Right cardiac atrium (tissue), 5 donors: ENCODE measurements around the gene BECN2. TPM values are rescaled to one million over a fixed set of nuclear protein-coding genes. Genes with fewer than 3 reads are reported as not detected.

ENCODE experiments used
- ATAC-seq, 2 donors: fragments of 200-7000 bp; cut with Tn5 transposase; one replicate each; pipeline versions ENCODE4 v1.8.0 to v1.9.1; 2020; ENCODE audit warnings: moderate library complexity in 2 of 2, mild to moderate bottlenecking in 1 of 2
- DNase-seq, 3 donors: peaks; one replicate each; pipeline ENCODE4 v3.0.0-alpha.2; 2020
- H3K27ac ChIP-seq: one replicate; pipeline ENCODE4 v1.5.1; 2013; ENCODE audit warnings: mild to moderate bottlenecking, low read length, control low read depth, moderate library complexity
- H3K27me3 ChIP-seq: one replicate; pipeline ENCODE4 v1.6.1; 2013; ENCODE audit not compliant: control insufficient read depth, insufficient read depth
- H3K4me1 ChIP-seq: one replicate; pipeline ENCODE4 v1.6.1; 2013; ENCODE audit warnings: low read length; ENCODE audit not compliant: control insufficient read depth, insufficient read depth
- H3K4me3 ChIP-seq: one replicate; pipeline ENCODE4 v1.5.1; 2013; ENCODE audit warnings: low read length, control low read depth
- H3K9me3 ChIP-seq: one replicate; pipeline ENCODE4 v1.6.1; 2013; ENCODE audit warnings: low read length; ENCODE audit not compliant: control insufficient read depth
- WGBS: extraction: QIAGEN DNeasy Blood & Tissue Kit; methylation state at CpG from one replicate; pipeline ENCODE4 v1.1.7; 2013; 5-methylcytosine and 5-hydroxymethylcytosine counted together
- intact Hi-C, 4 donors: fragments of 100-400 bp; cut with DNase I; formaldehyde crosslinking; loops; one replicate each; pipeline versions ENCODE4 v1.11.0 to v1.14.0; 2022 to 2023
- polyA plus RNA-seq: library from polyadenylated mRNA; stranded (reverse); fragments of 200-250 nt; gene quantifications from one replicate; pipeline ENCODE4 v1.2.3, GENCODE V29; 2013
- total RNA-seq, 4 donors: library from RNA; stranded (reverse); fragmentation: NEBNext Ultra II Directional; extraction: Animal tissue kit (Norgen Biotek cat#: 25700); gene quantifications; one replicate each; pipeline ENCODE4 v1.2.1, GENCODE V29; 2021
- donor health status: healthy with polysubstance abuse.
- donor health status: DM: no; HTN: yes; CAD: no.
- donor health status: DM: no; HTN: no; CAD: no.
- donor health status: DM: no; HTN: yes; CAD: no; lungs with severe emphysema.
- donor health status: DM: yes; HTN: yes; CAD: no.

Gene BECN2
- total and polyA plus RNA-seq, 5 donors = not detected

DNA sequence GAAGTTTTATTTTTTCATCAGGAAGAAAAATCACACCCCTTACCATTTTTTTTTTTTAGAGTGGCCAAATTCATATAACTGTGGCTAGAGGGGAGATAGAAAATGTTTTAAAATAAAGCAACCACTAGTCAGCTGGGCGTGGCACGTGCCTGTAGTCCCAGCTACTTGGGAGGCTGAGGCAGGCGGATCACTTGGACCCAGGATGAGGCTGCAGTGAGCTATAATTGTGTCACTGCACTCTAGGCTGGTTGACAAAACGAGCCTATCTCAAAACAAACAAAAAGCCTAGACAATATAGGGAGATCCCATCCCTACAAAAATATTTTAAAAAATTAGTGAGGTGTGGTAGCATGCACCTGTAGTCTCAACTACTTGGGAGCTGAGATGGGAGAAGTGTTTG, 14.8 kb upstream of the BECN2 start:
- Histone ChIP-seq H3K27me3 (no peaks in the 10 kb centered on the region), H3K9me3 (no peaks in the 10 kb centered on the region), H3K4me1 (no peaks in the 10 kb centered on the region), H3K4me3 (no peak overlapping the region), H3K27ac (no peak overlapping the region)
- DNase-seq (no peak), ATAC-seq (no peak)
- intact Hi-C loops = no loop called here
- WGBS = 77% methylated on average over 4 of the region's 4 CpGs

DNA sequence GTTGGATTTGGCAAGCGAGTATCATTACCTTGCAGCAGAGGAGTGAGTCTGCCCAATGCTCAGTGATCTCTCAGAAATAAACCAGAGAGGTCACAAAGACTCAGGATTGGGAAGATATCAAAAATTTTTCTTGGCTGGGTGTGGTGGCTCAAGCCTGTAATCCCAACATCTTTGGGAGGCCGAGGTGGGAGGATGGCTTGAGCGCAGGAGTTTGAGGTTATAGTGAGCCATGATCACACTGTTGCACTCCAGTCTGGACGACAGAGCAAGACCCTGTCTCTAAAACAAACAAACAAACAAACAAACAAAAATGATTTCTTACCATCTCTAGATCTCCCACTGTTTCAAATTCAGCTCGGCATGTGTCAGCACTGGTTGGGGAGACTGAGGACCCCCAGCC, 13.3 kb upstream of the BECN2 start:
- 81% methylated on average over 5 of the region's 5 CpGs for WGBS
- Histone ChIP-seq H3K27ac (no peak overlapping the region), H3K27me3 (no peaks in the 10 kb centered on the region), H3K4me3 (no peak overlapping the region), H3K9me3 (no peaks in the 10 kb centered on the region), H3K4me1 (no peaks in the 10 kb centered on the region)
- ATAC-seq = no peak
- no peak for DNase-seq
- intact Hi-C loops = no loop called here

DNA sequence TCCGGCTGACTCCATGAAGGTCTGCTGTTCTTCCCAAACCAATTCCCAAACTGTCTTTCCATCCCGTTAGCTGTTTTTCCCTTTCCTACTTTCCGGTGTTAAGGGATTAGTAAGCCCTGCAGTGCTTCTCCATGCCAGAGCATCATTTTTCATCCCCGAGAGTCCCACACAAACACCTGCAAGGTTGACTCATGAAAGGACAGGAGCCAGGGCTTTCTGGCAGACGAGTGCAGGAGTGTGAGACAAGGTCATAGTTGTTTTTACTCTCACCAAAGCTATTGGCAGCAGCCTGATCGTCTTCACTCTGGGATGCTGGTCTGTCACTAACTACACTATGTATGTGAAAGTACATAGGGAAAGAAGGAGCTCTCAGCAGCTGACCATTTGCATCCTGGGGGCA, 10.2 kb upstream of the BECN2 start:
- intact Hi-C loops = no loop called here
- 72% methylated on average over 6 of the region's 6 CpGs for WGBS
- H3K27me3 ChIP-seq = no peaks in the 10 kb centered on the region
- no peak overlapping the region for H3K4me3 ChIP-seq
- ATAC-seq = no peak
- H3K4me1 ChIP-seq = no peaks in the 10 kb centered on the region
- no peaks in the 10 kb centered on the region for H3K9me3 ChIP-seq
- no peak overlapping the region for H3K27ac ChIP-seq
- no peak for DNase-seq

DNA sequence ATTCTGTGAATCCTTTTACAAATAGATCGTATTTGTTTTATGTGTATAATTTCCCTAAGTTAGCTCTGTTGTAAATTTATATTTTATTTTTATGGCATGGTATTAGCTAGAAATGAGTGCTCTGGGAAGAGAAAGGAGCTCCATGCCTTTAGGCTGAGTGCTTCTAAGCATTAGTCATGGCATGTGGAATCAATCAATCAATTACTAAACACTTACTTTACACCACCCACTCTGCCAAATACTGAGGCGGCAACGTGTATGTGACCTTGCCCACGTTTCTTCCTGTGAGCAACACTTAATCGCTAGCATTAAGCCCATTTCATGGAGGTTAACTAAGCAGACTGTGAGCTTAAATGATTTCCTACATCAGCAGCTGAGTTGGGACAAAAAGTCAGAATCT, 7.2 kb upstream of the BECN2 start:
- 64% methylated on average over 5 of the region's 5 CpGs for WGBS
- H3K27me3 ChIP-seq = no peaks in the 10 kb centered on the region
- no peak for DNase-seq
- H3K27ac ChIP-seq = no peak overlapping the region
- H3K4me3 ChIP-seq = no peak overlapping the region
- intact Hi-C loops = no loop called here
- no peaks in the 10 kb centered on the region for H3K4me1 ChIP-seq
- no peaks in the 10 kb centered on the region for H3K9me3 ChIP-seq
- no peak for ATAC-seq

DNA sequence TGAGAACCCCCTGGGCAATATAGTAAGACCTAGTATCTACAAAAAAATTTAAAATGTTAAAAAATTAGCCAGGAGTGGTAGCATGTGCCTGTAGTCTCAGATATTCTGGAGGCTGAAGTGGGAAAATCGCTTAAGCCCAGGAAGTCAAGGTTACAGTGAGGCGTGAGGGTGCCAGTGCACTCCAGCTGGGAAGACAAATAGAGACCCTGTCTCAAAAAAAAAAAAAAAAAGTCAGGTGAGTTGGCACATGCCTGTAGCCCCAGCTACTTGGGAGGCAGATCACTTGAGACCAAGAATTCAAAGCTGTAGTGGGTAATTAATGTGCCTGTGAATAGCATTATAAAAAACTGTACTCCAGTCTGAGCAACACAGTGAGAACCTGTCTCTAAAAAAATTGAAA, 4.6 kb downstream of the BECN2 start:
- intact Hi-C loops = no loop called here
- 59% methylated on average over 2 of the region's 2 CpGs for WGBS
- H3K4me3 ChIP-seq = no peak overlapping the region
- H3K27me3 ChIP-seq = no peaks in the 10 kb centered on the region
- no peak overlapping the region for H3K27ac ChIP-seq
- H3K9me3 ChIP-seq = no peaks in the 10 kb centered on the region
- DNase-seq (no peak), ATAC-seq (no peak)
- no peaks in the 10 kb centered on the region for H3K4me1 ChIP-seq

DNA sequence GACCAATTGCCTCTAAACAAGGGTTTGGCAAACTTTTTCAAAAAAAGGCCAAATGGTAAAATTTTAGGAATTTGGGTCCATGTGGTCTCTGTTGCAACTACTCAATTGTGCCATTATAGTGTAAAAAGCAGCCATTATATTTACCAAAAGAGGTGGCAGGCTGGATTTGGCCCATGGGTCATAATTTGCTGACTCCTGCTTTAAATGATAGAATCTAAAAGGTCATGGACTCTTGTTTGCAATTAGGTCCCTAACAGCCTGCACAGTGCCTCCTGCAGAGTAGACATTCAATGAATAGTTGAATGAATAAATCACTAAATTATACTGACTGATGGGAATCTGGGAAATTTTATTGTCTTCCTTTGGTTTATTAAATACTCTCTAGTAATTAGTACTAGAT, 6.2 kb downstream of the BECN2 start:
- no peak overlapping the region for H3K27ac ChIP-seq
- no peak overlapping the region for H3K4me3 ChIP-seq
- no peaks in the 10 kb centered on the region for H3K9me3 ChIP-seq
- ATAC-seq = no peak
- no peak for DNase-seq
- H3K27me3 ChIP-seq = no peaks in the 10 kb centered on the region
- H3K4me1 ChIP-seq = no peaks in the 10 kb centered on the region
- intact Hi-C loops = no loop called here

DNA sequence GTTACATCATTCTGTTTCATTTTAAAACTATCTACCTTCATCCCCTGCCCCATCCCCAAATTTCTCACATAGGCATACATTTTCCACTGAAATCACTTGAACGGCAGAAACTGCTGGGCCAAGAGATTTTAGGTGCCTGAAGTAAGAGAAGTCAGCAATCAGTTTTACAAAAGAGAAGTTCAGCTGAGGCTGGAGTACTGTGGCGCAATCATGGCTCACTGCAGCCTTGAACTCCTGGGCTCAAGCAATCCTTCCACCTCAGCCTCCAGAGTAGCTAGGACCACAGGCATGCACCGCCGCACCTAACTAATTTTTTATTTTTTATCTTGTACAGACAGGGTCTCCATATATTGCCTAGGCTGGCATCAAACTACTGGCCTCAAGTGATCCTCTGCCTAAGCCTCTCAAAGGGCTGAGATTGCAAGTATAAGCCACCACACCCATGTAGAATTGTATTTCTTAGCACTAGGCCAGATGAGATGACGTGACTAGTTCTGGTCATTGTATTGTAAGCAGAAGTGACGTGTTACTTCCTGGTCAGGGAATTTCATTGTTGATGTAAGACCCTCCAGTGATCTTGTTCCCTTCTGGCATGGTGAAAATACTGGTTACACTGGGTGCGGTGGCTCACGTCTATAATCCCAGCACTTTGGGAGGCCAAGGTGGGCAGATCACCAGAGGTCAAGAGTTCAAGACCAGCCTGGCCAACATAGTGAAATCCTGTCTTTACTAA, 7.1 kb downstream of the BECN2 start:
- ATAC-seq = peak; percentile 73 to 98
- WGBS = 68% methylated on average over 8 of the region's 8 CpGs
- H3K4me3 ChIP-seq = no peak overlapping the region
- intact Hi-C loops = no loop called here
- H3K4me1 ChIP-seq = no peaks in the 10 kb centered on the region
- no peak overlapping the region for H3K27ac ChIP-seq
- H3K9me3 ChIP-seq = no peaks in the 10 kb centered on the region
- peak in 2 of 3 donors; percentile 28 to 61 for DNase-seq
- no peaks in the 10 kb centered on the region for H3K27me3 ChIP-seq

DNA sequence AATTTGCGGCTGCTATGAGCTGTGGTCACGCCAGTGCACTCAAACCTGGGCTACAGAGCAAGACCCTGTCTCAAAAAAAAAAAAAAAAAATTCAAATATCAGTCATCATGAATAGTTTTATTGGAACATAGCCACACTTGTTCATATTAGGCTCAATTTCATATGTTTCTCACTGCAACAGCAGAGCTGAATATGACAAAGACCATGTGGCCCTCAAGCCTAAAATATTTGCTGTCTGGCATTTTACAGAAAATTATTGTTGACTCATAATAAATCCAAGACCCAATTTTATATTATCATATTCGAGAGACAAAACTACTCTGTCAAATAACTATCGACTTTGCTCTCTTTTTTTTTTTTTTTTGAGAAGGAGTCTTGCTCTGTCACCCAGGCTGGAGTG, 11.0 kb downstream of the BECN2 start:
- intact Hi-C loops = no loop called here
- Histone ChIP-seq H3K27ac (no peak overlapping the region), H3K27me3 (no peaks in the 10 kb centered on the region), H3K4me1 (no peaks in the 10 kb centered on the region), H3K4me3 (no peak overlapping the region), H3K9me3 (no peaks in the 10 kb centered on the region)
- DNase-seq (no peak), ATAC-seq (no peak)
- WGBS = 41% methylated on average over 4 of the region's 4 CpGs

DNA sequence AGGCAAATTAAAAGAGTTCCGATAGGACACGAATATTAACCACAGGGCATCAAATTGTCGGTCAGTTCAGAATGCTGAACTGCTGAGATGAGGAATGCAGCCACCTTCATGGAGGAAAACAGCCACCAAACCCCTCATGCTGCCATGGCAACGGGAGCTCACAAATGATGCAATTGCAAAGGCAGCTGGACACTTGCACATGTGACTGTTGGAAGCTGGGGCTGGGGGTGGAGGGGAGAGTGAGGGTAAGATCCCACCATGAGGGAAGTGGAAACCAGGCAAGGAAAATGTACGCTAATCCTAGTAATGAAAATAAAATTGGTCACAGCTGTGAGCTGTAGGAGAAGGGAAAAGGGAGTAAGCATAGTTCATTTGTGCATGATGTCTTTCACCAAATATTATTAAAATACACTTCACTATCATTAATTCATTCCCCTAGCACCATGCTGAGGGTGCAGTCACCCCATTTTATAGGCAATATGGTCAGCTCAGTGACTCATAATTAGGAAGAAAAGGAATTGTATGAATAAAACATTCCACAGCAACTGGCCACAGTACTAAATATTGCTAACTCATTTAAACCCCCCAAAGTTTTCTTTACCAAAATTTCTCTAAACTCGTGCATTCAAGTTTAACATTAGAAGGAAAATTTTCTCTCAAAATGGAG, 15.3 kb downstream of the BECN2 start:
- Histone ChIP-seq H3K4me1 (no peaks in the 10 kb centered on the region), H3K27ac (no peak overlapping the region), H3K27me3 (no peaks in the 10 kb centered on the region), H3K4me3 (no peak overlapping the region), H3K9me3 (no peaks in the 10 kb centered on the region)
- ATAC-seq (no peak), DNase-seq (no peak)
- WGBS = 48% methylated on average over 6 of the region's 6 CpGs
- intact Hi-C loops = no loop called here

DNA sequence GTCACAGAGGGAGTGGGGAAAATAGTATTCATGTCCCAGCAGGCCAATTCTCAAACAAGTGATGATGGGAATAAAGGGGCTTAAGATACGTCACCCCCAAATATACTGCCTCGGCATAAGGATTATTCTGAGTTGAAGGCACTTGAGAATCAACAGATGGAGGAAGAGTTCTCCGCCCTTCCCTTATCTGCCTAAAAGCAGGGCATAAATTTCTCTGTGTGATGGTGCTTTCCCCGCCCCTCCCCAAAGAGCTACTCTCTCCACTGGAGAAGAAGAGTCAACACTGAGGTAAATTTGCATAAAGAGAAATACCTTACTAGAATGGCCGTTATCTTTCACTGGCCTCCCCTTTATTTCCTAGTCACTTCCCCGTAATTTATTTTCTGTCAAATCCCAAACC, 18.7 kb downstream of the BECN2 start:
- 71% methylated on average over 6 of the region's 6 CpGs for WGBS
- no peaks in the 10 kb centered on the region for H3K9me3 ChIP-seq
- H3K27ac ChIP-seq = no peak overlapping the region
- intact Hi-C loops = no loop called here
- H3K27me3 ChIP-seq = no peaks in the 10 kb centered on the region
- H3K4me1 ChIP-seq = no peaks in the 10 kb centered on the region
- no peak for ATAC-seq
- DNase-seq = no peak
- H3K4me3 ChIP-seq = no peak overlapping the region

DNA sequence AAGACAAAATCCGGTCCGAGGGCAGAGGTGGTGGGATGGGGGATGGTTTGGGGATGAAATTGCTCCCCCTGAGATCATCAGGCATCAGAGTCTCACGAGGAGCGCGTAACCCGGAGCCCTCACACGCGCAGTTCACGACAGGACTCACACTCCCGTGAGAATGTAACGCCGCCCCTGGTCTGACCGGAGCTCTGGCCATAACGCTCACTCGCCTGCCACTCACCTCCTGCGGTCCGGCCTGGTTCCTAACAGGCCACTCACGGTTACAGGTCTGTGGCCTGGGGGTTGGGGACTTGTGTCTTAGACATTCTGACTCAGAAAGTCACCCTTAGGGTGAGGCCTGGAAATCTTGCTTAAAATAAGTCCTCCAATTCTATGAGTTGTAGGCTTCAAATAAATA, 21.5 kb downstream of the BECN2 start:
- H3K4me3 ChIP-seq = no peak overlapping the region
- H3K27ac ChIP-seq = no peak overlapping the region
- H3K4me1 ChIP-seq = no peaks in the 10 kb centered on the region
- no peaks in the 10 kb centered on the region for H3K27me3 ChIP-seq
- H3K9me3 ChIP-seq = no peaks in the 10 kb centered on the region
- DNase-seq (no peak), ATAC-seq (no peak)
- intact Hi-C loops = no loop called here
- WGBS = 91% methylated on average over 18 of the region's 18 CpGs

DNA sequence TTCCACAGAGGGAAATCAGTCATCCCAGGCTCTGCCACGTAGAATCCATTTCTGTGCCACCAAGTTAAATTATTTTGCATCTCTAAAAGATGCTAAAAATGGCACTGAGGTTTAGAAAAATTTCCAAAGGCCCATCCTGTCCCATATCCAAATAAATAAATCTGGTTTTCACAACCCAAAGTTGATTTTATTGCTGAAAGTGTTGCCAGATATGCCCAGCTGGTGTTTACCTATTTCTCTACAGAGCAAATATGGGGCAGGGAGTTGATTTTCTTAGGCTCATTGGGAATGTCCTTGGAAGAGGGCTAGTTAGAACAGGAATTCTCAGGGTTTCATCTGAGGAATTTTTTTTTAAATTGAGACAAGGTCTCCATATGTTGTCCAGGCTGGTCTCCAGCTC, 22.4 kb downstream of the BECN2 start:
- no peaks in the 10 kb centered on the region for H3K4me1 ChIP-seq
- ATAC-seq = no peak
- H3K27ac ChIP-seq = no peak overlapping the region
- H3K27me3 ChIP-seq = no peaks in the 10 kb centered on the region
- DNase-seq = no peak
- H3K9me3 ChIP-seq = no peaks in the 10 kb centered on the region
- intact Hi-C loops = no loop called here
- WGBS = 77% methylated on average over 1 of the region's 1 CpG
- H3K4me3 ChIP-seq = no peak overlapping the region
